Mononuclear cell (primary cell): ENCODE measurements around the gene NUDT14. TPM values are rescaled to one million over a fixed set of nuclear protein-coding genes. Genes with fewer than 3 reads are reported as not detected.

Experiments used
- H3K27me3 ChIP-seq: 2 replicates; pipeline ENCODE4 v1.6.0; 2011; ENCODE audit warnings: low read length, control low read depth; ENCODE audit not compliant: insufficient read depth
- H3K4me1 ChIP-seq: 2 replicates; pipeline ENCODE4 v1.5.1; 2011; ENCODE audit warnings: mild to moderate bottlenecking, low read length, control low read depth; ENCODE audit not compliant: insufficient read depth
- H3K4me3 ChIP-seq: 2 replicates; pipeline ENCODE4 v1.5.1; 2011; ENCODE audit warnings: mild to moderate bottlenecking, low read length, moderate library complexity
- H3K9me3 ChIP-seq: 2 replicates; pipeline ENCODE4 v1.5.1; 2011; ENCODE audit warnings: low read depth, mild to moderate bottlenecking, control low read depth, low read length
- total RNA-seq: library from RNA; depleted of rRNA; stranded (reverse); fragments of >200 nt; gene quantifications from one replicate; pipeline ENCODE4 v1.2.3, GENCODE V29; 2012

NUDT14 gene
- total RNA-seq, 1 donor, result 6.3 TPM

- no peaks in the 10 kb centered on the region for H3K27me3 ChIP-seq
- no peak overlapping the region for H3K4me3 ChIP-seq
- no peaks in the 10 kb centered on the region for H3K9me3 ChIP-seq
- no peaks in the 10 kb centered on the region for H3K4me1 ChIP-seq
Measured at GRCh38 chr14:105217774-105218173, 36.7 kb upstream of the NUDT14 start.

- Histone ChIP-seq H3K27me3 (no peaks in the 10 kb centered on the region), H3K4me1 (no peaks in the 10 kb centered on the region), H3K9me3 (no peaks in the 10 kb centered on the region), H3K4me3 (no peak overlapping the region)
Measured at GRCh38 chr14:105216490-105217247, 35.6 kb upstream of the NUDT14 start.

- H3K4me3 ChIP-seq, result no peak overlapping the region
- H3K9me3 ChIP-seq, result no peaks in the 10 kb centered on the region
- no peaks in the 10 kb centered on the region for H3K4me1 ChIP-seq
- no peaks in the 10 kb centered on the region for H3K27me3 ChIP-seq
Measured at GRCh38 chr14:105215602-105216001, 34.5 kb upstream of the NUDT14 start.

GRCh38 chr14:105214324-105214915, 33.3 kb upstream of the NUDT14 start:
- H3K27me3 ChIP-seq, result no peaks in the 10 kb centered on the region
- no peaks in the 10 kb centered on the region for H3K9me3 ChIP-seq
- no peaks in the 10 kb centered on the region for H3K4me1 ChIP-seq
- H3K4me3 ChIP-seq, result no peak overlapping the region

- no peaks in the 10 kb centered on the region for H3K4me1 ChIP-seq
- H3K9me3 ChIP-seq, result no peaks in the 10 kb centered on the region
- no peaks in the 10 kb centered on the region for H3K27me3 ChIP-seq
- no peak overlapping the region for H3K4me3 ChIP-seq
Measured at GRCh38 chr14:105213361-105213760, 32.2 kb upstream of the NUDT14 start.

GRCh38 chr14:105212541-105213300, 31.6 kb upstream of the NUDT14 start:
- Histone ChIP-seq H3K4me3 (no peak overlapping the region), H3K9me3 (no peaks in the 10 kb centered on the region), H3K27me3 (no peaks in the 10 kb centered on the region), H3K4me1 (no peaks in the 10 kb centered on the region)

GRCh38 chr14:105211758-105212089, 30.6 kb upstream of the NUDT14 start:
- no peaks in the 10 kb centered on the region for H3K27me3 ChIP-seq
- H3K4me1 ChIP-seq, result no peaks in the 10 kb centered on the region
- H3K4me3 ChIP-seq, result no peak overlapping the region
- H3K9me3 ChIP-seq, result no peaks in the 10 kb centered on the region

GRCh38 chr14:105211086-105211757, 30.1 kb upstream of the NUDT14 start:
- Histone ChIP-seq H3K4me3 (no peak overlapping the region), H3K9me3 (no peaks in the 10 kb centered on the region), H3K27me3 (no peaks in the 10 kb centered on the region), H3K4me1 (no peaks in the 10 kb centered on the region)

GRCh38 chr14:105210266-105211025, 29.3 kb upstream of the NUDT14 start:
- Histone ChIP-seq H3K27me3 (no peaks in the 10 kb centered on the region), H3K4me1 (no peaks in the 10 kb centered on the region), H3K4me3 (no peak overlapping the region), H3K9me3 (no peaks in the 10 kb centered on the region)

GRCh38 chr14:105209646-105210045, 28.5 kb upstream of the NUDT14 start:
- Histone ChIP-seq H3K4me3 (no peak overlapping the region), H3K27me3 (no peaks in the 10 kb centered on the region), H3K4me1 (no peaks in the 10 kb centered on the region), H3K9me3 (no peaks in the 10 kb centered on the region)

- Histone ChIP-seq H3K27me3 (no peaks in the 10 kb centered on the region), H3K4me3 (no peak overlapping the region), H3K9me3 (no peaks in the 10 kb centered on the region), H3K4me1 (no peaks in the 10 kb centered on the region)
Measured at GRCh38 chr14:105209091-105209490, 28.0 kb upstream of the NUDT14 start.

GRCh38 chr14:105208738-105209075, 27.6 kb upstream of the NUDT14 start:
- Histone ChIP-seq H3K9me3 (no peaks in the 10 kb centered on the region), H3K4me3 (no peak overlapping the region), H3K27me3 (no peaks in the 10 kb centered on the region), H3K4me1 (no peaks in the 10 kb centered on the region)

GRCh38 chr14:105207996-105208737, 27.1 kb upstream of the NUDT14 start:
- Histone ChIP-seq H3K27me3 (no peaks in the 10 kb centered on the region), H3K9me3 (no peaks in the 10 kb centered on the region), H3K4me1 (peaks cover 2% of the 10 kb centered on the region), H3K4me3 (no peak overlapping the region)

GRCh38 chr14:105207460-105207901, 26.4 kb upstream of the NUDT14 start:
- Histone ChIP-seq H3K4me3 (no peak overlapping the region), H3K9me3 (no peaks in the 10 kb centered on the region), H3K4me1 (peaks cover 8% of the 10 kb centered on the region), H3K27me3 (no peaks in the 10 kb centered on the region)
